DND-41 (cell line): ENCODE data around the gene RBMS3.

Experiments
- ATAC-seq: fragments of 200-7000 bp; cut with Tn5 transposase; 3 replicates; pipeline ENCODE4 v1.9.1; 2021; ENCODE audit warnings: low read depth; ENCODE audit not compliant: insufficient read depth
- DNase-seq: peaks from one replicate; pipeline ENCODE4 v3.0.0-alpha.2; 2020
- H2AFZ ChIP-seq: 2 replicates; pipeline ENCODE4 v1.6.0; 2012; ENCODE audit warnings: low read depth, low read length
- H3K27ac ChIP-seq: 2 replicates; pipeline ENCODE4 v1.5.1; 2012; ENCODE audit warnings: low read length, inconsistent platforms
- H3K27me3 ChIP-seq: fragments of 200-600 bp; sonication (generic); 2 replicates; pipeline ENCODE4 v1.6.0; 2012; ENCODE audit warnings: low read length, mild to moderate bottlenecking, inconsistent platforms; ENCODE audit not compliant: insufficient read depth, poor library complexity
- H3K36me3 ChIP-seq: 2 replicates; pipeline ENCODE4 v1.5.1; 2012; ENCODE audit warnings: low read length, inconsistent platforms; ENCODE audit not compliant: insufficient read depth
- H3K4me1 ChIP-seq: 2 replicates; pipeline ENCODE4 v1.5.1; 2012; ENCODE audit warnings: mild to moderate bottlenecking, low read length; ENCODE audit not compliant: insufficient read depth
- H3K4me2 ChIP-seq: 2 replicates; pipeline ENCODE4 v1.6.0; 2012; ENCODE audit warnings: mild to moderate bottlenecking, moderate library complexity, low read length, inconsistent platforms; ENCODE audit not compliant: insufficient read depth
- H3K4me3 ChIP-seq, 2 experiments: fragments of 200-600 bp in 1 of 2; shearing (Covaris generic) in 1 of 2; 2 replicates each; pipeline ENCODE4 v1.5.1; 2012 to 2016; ENCODE audit warnings: inconsistent platforms in 2 of 2, low read length in 2 of 2, mild to moderate bottlenecking in 2 of 2, low read depth in 1 of 2, moderate library complexity in 1 of 2
- H3K79me2 ChIP-seq: 2 replicates; pipeline ENCODE4 v1.6.0; 2012; ENCODE audit warnings: low read length, inconsistent platforms; ENCODE audit not compliant: insufficient read depth
- H3K9ac ChIP-seq: 2 replicates; pipeline ENCODE4 v1.6.0; 2012; ENCODE audit warnings: low read depth, mild to moderate bottlenecking, inconsistent platforms, low read length, moderate library complexity
- H3K9me3 ChIP-seq: 2 replicates; pipeline ENCODE4 v1.5.1; 2012; ENCODE audit warnings: low read length, moderate library complexity, mild to moderate bottlenecking, inconsistent platforms; ENCODE audit not compliant: insufficient read depth, severe bottlenecking
- H4K20me1 ChIP-seq: 2 replicates; pipeline ENCODE4 v1.6.0; 2012; ENCODE audit warnings: low read length; ENCODE audit not compliant: insufficient read depth
- CTCF ChIP-seq: IDR thresholded peaks from 2 replicates; pipeline ENCODE4 v1.5.1; 2012; ENCODE audit warnings: borderline replicate concordance, low read length, moderate library complexity, mild to moderate bottlenecking; ENCODE audit not compliant: poor library complexity, severe bottlenecking; ENCODE audit errors: extremely low read depth
- EZH2 ChIP-seq: IDR thresholded peaks from 3 replicates; pipeline ENCODE4 v1.6.1; 2012; ENCODE audit warnings: borderline replicate concordance, low read depth, mild to moderate bottlenecking, moderate library complexity, low read length, inconsistent platforms; ENCODE audit not compliant: severe bottlenecking

The RBMS3 gene

DNA sequence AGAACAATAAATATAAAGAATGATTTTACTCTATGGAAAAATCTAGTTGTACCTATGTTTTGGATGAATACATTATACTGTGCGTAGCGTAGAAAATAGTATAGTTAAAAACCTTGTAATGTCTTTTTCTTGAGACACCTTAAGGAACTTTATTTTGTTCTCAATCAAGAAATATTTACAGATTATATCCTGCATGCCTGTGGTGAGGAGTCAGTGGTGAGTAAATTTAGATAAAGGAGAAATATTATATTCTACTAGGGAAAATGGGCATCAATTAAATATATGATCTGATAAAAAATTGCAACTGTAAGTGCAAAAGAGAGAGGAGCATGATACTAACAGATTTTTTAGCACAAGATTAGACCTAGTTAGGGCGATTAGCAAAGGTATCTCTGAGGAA lies 157.7 kb downstream of the RBMS3 start:
- Histone ChIP-seq H3K79me2 (no peaks in the 10 kb centered on the region), H3K4me2 (no peak overlapping the region)

GRCh38 chr3:29440413-29441305 lies 159.8 kb downstream of the RBMS3 start:
- no peak overlapping the region for H2AFZ ChIP-seq
- H3K9ac ChIP-seq: no peak overlapping the region
- no peaks in the 10 kb centered on the region for H3K36me3 ChIP-seq
- TF ChIP-seq EZH2 (no peak), CTCF (no peak)
- no peaks in the 10 kb centered on the region for H3K79me2 ChIP-seq
- DNase-seq (no peak), ATAC-seq (no peak)
- H3K4me1 ChIP-seq: no peaks in the 10 kb centered on the region
- H3K4me3 ChIP-seq: no peak overlapping the region
- no peak overlapping the region for H3K4me2 ChIP-seq
- H3K9me3 ChIP-seq: no peaks in the 10 kb centered on the region
- H3K27me3 ChIP-seq: no peaks in the 10 kb centered on the region
- H3K27ac ChIP-seq: no peak overlapping the region
- no peaks in the 10 kb centered on the region for H4K20me1 ChIP-seq

More for the DNA sequence above, 157.7 kb downstream of the RBMS3 start:
- Histone ChIP-seq H3K4me1 (no peaks in the 10 kb centered on the region), H3K27me3 (no peaks in the 10 kb centered on the region), H3K27ac (no peak overlapping the region), H3K9ac (no peak overlapping the region), H2AFZ (no peak overlapping the region), H3K36me3 (no peaks in the 10 kb centered on the region), H4K20me1 (no peaks in the 10 kb centered on the region), H3K9me3 (no peaks in the 10 kb centered on the region), H3K4me3 (no peak overlapping the region)
- DNase-seq (no peak), ATAC-seq (no peak)
- no peak for TF ChIP-seq EZH2
- TF ChIP-seq CTCF: no peak

DNA sequence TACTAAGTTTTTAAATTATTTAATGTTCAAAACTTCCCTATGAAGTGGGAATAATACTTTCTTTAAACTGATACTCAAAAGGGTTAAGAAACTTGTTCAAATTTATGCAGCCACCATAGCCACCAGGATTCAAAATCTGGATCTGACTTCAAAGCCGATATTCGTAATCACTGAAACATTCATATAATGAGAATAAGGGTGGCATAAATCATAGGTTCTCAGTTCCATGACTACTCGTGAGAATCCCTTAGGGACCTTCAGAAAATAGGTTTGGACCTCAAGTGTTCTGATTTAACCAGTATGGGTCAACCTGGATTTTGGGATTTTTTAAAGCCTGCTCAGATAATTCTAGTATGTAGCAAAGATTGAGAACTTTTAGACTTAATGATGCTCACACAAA lies 160.6 kb downstream of the RBMS3 start:
- Histone ChIP-seq H4K20me1 (no peaks in the 10 kb centered on the region), H3K9ac (no peak overlapping the region), H3K4me3 (no peak overlapping the region), H3K4me2 (no peak overlapping the region), H2AFZ (no peak overlapping the region), H3K27me3 (no peaks in the 10 kb centered on the region), H3K36me3 (no peaks in the 10 kb centered on the region), H3K9me3 (no peaks in the 10 kb centered on the region), H3K79me2 (no peaks in the 10 kb centered on the region), H3K27ac (no peak overlapping the region), H3K4me1 (no peaks in the 10 kb centered on the region)
- DNase-seq (no peak), ATAC-seq (no peak)
- TF ChIP-seq EZH2 (no peak), CTCF (no peak)
